ENCODE results near the gene HLA-DRB5.

- TF ChIP-seq POLR2A (IDR thresholded peaks at IDR 0.05; ENCODE audit: extremely low read depth, insufficient read length) (no peak), MAX (IDR thresholded peaks at IDR 0.05; ENCODE audit: low read depth, low read length) (no peak), CTCF (IDR thresholded peaks at IDR 0.05; ENCODE audit: low read depth, low read length) (no peak), MYC (IDR thresholded peaks at IDR 0.05; ENCODE audit: low read depth, low read length) (no peak)
Observed at GRCh38 chr6:32539839-32540238, 9.8 kb upstream of the HLA-DRB5 start.
